VCaP (cell line): Measurements from ENCODE around the gene KIAA1549.

Experiments used
- H3K27ac ChIP-seq: fragments of 450-650 bp; 2 replicates; pipeline ENCODE4 v1.5.1; 2017
- TF ChIP-seq, protein P1 (sequence below): fragments of 450-650 bp; conservative IDR thresholded peaks from 2 replicates; pipeline ENCODE4 v1.5.1; 2017; ENCODE audit warnings: mild to moderate bottlenecking, moderate library complexity

The KIAA1549 gene

DNA sequence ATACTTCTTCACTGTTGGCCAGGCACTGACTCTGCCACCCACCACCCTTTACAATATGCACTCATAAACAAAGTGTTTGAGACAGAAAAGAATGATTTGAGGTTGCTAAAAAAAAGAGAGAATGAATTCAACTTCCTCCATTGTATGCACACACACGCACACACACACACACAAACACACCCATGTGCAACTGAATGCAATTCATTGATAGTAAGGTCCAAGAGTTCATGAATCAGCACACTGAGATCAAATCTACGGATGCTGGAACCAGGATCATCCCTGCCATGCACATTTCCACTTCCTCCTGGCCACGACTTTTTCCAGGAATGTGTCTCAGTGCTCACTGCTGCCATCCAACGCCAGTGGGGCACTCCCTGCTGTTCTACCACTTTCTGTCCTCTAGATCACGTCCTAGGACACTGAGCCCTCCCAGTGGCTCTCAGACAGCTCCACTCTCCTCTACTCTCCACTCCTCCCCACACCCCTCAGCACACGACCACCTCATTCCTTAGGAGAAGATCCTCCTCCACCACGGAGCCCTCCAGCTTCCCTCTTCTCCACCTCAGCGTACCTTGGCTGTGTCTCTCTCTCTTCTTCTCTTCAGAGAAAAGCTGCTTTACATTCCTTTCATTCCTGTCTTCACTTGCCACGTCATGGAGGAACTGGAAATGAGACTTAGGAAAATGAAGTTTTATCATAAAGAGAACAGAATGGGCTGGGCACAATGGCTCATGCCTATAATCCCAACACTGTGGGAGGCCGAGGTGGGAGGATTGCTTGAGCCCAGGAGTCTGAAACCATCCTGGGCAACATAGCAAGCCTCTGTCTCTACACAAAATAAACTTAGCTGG, 195.4 kb downstream of the KIAA1549 start:
- no peak overlapping the region for H3K27ac ChIP-seq
- TF ChIP-seq, protein P1, sequence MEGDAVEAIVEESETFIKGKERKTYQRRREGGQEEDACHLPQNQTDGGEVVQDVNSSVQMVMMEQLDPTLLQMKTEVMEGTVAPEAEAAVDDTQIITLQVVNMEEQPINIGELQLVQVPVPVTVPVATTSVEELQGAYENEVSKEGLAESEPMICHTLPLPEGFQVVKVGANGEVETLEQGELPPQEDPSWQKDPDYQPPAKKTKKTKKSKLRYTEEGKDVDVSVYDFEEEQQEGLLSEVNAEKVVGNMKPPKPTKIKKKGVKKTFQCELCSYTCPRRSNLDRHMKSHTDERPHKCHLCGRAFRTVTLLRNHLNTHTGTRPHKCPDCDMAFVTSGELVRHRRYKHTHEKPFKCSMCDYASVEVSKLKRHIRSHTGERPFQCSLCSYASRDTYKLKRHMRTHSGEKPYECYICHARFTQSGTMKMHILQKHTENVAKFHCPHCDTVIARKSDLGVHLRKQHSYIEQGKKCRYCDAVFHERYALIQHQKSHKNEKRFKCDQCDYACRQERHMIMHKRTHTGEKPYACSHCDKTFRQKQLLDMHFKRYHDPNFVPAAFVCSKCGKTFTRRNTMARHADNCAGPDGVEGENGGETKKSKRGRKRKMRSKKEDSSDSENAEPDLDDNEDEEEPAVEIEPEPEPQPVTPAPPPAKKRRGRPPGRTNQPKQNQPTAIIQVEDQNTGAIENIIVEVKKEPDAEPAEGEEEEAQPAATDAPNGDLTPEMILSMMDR, result no peak

DNA sequence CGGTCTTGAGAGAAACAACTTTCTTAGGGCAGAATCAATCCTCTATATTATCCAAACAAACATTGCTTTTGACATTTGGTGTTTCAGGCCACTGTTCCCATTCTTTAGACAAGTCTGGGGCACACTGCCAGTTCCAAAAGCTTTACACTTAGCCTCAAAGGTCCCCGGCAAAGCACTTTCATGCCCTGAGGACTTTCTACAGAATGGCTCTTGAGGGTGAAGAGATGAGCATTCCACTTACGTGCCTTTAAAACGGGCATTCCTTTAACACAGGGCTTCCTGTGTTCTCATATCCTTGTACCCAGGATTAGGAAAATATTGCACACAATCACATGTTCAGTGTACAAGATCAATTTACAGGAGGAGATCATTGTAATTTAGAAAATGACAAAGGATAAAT, 196.5 kb downstream of the KIAA1549 start:
- TF ChIP-seq, protein P1, result no peak
- no peak overlapping the region for H3K27ac ChIP-seq
